A673 (cell line): ENCODE data around the gene THSD4. TPM values are rescaled to one million over a fixed set of nuclear protein-coding genes. Genes with fewer than 3 reads are reported as not detected.

ENCODE experiments used
- BruUV-seq: library from RNA; stranded (reverse); fragments of 400-500 nt; replicated peaks from 2 replicates; lab custom pipeline; 2021; lab: Mats Ljungman, UMichigan
- CTCF ChIA-PET: fragments of 300-600 bp; sonication (Branson Sonifier 250); formaldehyde crosslinking; loops from one replicate; lab custom pipeline; 2022; ENCODE audit warnings: antibody characterized with exemption; lab: Charles Lee
- POLR2A ChIA-PET: fragments of 300-600 bp; sonication (Branson Sonifier 250); formaldehyde crosslinking; loops from one replicate; lab custom pipeline; 2022; ENCODE audit warnings: antibody characterized with exemption; ENCODE audit not compliant: low non-redundant PET; lab: Charles Lee
- DNase-seq: peaks from one replicate; pipeline ENCODE4 v3.0.0-alpha.2; 2015; ENCODE audit warnings: low spot score
- H3K27ac ChIP-seq: fragments of 200-600 bp; sonication (generic); 2 replicates; pipeline ENCODE4 v1.5.1; 2016; ENCODE audit warnings: mixed run types, low read depth, mild to moderate bottlenecking, mixed read lengths, antibody characterized with exemption, low read length; ENCODE audit not compliant: poor library complexity, severe bottlenecking
- H3K27me3 ChIP-seq: fragments of 200-600 bp; sonication (generic); replicated peaks from 2 replicates; pipeline ENCODE4 v1.6.1; 2017; ENCODE audit warnings: mixed run types, low read depth, mild to moderate bottlenecking, mixed read lengths, antibody characterized with exemption, low read length; ENCODE audit not compliant: insufficient read depth, poor library complexity
- H3K36me3 ChIP-seq: fragments of 200-600 bp; sonication (generic); 2 replicates; pipeline ENCODE4 v1.6.1; 2016; ENCODE audit warnings: mixed run types, mild to moderate bottlenecking, mixed read lengths, antibody characterized with exemption, low read length; ENCODE audit not compliant: insufficient read depth, poor library complexity, severe bottlenecking
- H3K4me1 ChIP-seq: fragments of 200-600 bp; sonication (generic); 2 replicates; pipeline ENCODE4 v1.6.1; 2017; ENCODE audit warnings: mixed run types, mild to moderate bottlenecking, mixed read lengths, antibody characterized with exemption, low read length; ENCODE audit not compliant: insufficient read depth, poor library complexity, severe bottlenecking
- H3K4me3 ChIP-seq: fragments of 200-600 bp; sonication (generic); 2 replicates; pipeline ENCODE4 v1.5.1; 2016; ENCODE audit warnings: low read depth, mixed run types, mild to moderate bottlenecking, mixed read lengths, low read length; ENCODE audit not compliant: poor library complexity, severe bottlenecking
- H3K9me3 ChIP-seq: fragments of 200-600 bp; sonication (generic); 2 replicates; pipeline ENCODE4 v1.6.1; 2016; ENCODE audit warnings: mixed run types, low read depth, mild to moderate bottlenecking, mixed read lengths, antibody characterized with exemption, low read length; ENCODE audit not compliant: poor library complexity, severe bottlenecking
- CTCF ChIP-seq: fragments of 300-800, 200-600 bp; sonication (generic); conservative IDR thresholded peaks from 2 replicates; pipeline ENCODE4 v1.5.1; 2017; ENCODE audit warnings: low read depth, mild to moderate bottlenecking, antibody characterized with exemption, low read length, moderate library complexity, mixed read lengths
- EZH2 ChIP-seq: fragments of 200-600 bp; sonication (generic); IDR thresholded peaks from 2 replicates; pipeline ENCODE4 v1.6.1; 2017; ENCODE audit warnings: borderline replicate concordance, low read depth, mild to moderate bottlenecking, mixed read lengths, antibody characterized with exemption, low read length; ENCODE audit not compliant: poor library complexity, severe bottlenecking
- intact Hi-C: fragments of 100-400 bp; cut with micrococcal nuclease; formaldehyde crosslinking; loops from one replicate; pipeline ENCODE4 v1.10.0; 2022; ENCODE audit not compliant: unreplicated experiment
- total RNA-seq: library from RNA; stranded (reverse); gene quantifications from 2 replicates; pipeline ENCODE4 v1.2.3, GENCODE V29; 2021

Gene THSD4
- total RNA-seq, 1 experiment from 2014 or later = 2.4 TPM

- intact Hi-C loops = no loop called here
- BruUV-seq = no TSS peak
- Histone ChIP-seq H3K27me3 (peaks cover 11% of the 10 kb centered on the region), H3K36me3 (no peaks in the 10 kb centered on the region), H3K27ac (no peak overlapping the region), H3K4me3 (no peak overlapping the region), H3K9me3 (no peaks in the 10 kb centered on the region), H3K4me1 (no peaks in the 10 kb centered on the region)
- TF ChIP-seq EZH2 = no peak
- TF ChIP-seq CTCF = no peak
- ChIA-PET POLR2A (no interaction called here), CTCF (no interaction called here)
- peak; percentile 14 for DNase-seq
Observed at GRCh38 chr15:71687902-71688508, 572.7 kb downstream of the THSD4 start.

- POLR2A ChIA-PET = no interaction called here
- TF ChIP-seq CTCF = no peak
- TF ChIP-seq EZH2 = no peak
- H3K36me3 ChIP-seq = no peaks in the 10 kb centered on the region
- no peak overlapping the region for H3K27ac ChIP-seq
- BruUV-seq = no TSS peak
- no peaks in the 10 kb centered on the region for H3K9me3 ChIP-seq
- no peak overlapping the region for H3K4me3 ChIP-seq
- no peak for DNase-seq
- intact Hi-C loops = no loop called here
- H3K27me3 ChIP-seq = peaks cover 11% of the 10 kb centered on the region
- H3K4me1 ChIP-seq = no peaks in the 10 kb centered on the region
- CTCF ChIA-PET = no interaction called here
Observed at GRCh38 chr15:71688509-71689094, 573.3 kb downstream of the THSD4 start.

- intact Hi-C loops = no loop called here
- Histone ChIP-seq H3K9me3 (no peaks in the 10 kb centered on the region), H3K36me3 (no peaks in the 10 kb centered on the region), H3K4me3 (no peak overlapping the region), H3K27ac (no peak overlapping the region), H3K4me1 (no peaks in the 10 kb centered on the region), H3K27me3 (no peaks in the 10 kb centered on the region)
- no TSS peak for BruUV-seq
- TF ChIP-seq CTCF (no peak), EZH2 (no peak)
- DNase-seq = no peak
- ChIA-PET CTCF (no interaction called here), POLR2A (no interaction called here)
Observed at GRCh38 chr15:71691081-71691457, 575.8 kb downstream of the THSD4 start.
